ENCODE data around the gene TMEM59L.

DNA sequence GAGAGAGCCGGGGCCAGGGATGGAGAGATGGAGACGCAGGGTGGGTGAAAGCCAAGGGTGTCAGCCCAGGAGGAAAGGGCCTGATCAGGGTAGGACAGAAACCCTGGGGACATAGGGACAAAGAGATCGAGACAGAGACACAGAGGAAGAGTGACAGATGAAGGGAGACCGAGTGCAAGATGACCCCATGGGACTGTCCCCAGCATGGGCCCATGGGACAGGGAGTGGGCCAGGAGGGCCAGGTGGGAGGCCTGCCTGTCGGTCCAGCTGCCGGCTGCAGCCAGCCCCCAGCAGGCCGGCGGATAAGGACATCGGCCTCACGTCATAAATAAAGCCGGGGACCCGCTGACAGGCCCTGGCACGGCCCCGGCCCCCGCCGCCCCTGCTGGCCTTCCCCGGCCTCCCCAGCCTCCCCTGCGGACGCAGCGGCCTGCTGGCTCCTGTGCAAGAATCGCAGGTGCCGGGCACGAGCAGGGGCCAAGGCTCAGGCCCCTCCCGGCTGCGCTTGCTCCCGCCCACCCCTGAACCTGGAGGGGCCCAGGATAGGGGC, 17.8 kb upstream of the TMEM59L start:
- TF ChIP-seq, protein P1, sequence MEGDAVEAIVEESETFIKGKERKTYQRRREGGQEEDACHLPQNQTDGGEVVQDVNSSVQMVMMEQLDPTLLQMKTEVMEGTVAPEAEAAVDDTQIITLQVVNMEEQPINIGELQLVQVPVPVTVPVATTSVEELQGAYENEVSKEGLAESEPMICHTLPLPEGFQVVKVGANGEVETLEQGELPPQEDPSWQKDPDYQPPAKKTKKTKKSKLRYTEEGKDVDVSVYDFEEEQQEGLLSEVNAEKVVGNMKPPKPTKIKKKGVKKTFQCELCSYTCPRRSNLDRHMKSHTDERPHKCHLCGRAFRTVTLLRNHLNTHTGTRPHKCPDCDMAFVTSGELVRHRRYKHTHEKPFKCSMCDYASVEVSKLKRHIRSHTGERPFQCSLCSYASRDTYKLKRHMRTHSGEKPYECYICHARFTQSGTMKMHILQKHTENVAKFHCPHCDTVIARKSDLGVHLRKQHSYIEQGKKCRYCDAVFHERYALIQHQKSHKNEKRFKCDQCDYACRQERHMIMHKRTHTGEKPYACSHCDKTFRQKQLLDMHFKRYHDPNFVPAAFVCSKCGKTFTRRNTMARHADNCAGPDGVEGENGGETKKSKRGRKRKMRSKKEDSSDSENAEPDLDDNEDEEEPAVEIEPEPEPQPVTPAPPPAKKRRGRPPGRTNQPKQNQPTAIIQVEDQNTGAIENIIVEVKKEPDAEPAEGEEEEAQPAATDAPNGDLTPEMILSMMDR (IDR thresholded peaks at IDR 0.05): no peak
- no peak for TF ChIP-seq POLR2A (IDR thresholded peaks at IDR 0.05)
- no peak for TF ChIP-seq EP300 (IDR thresholded peaks at IDR 0.05)
- TF ChIP-seq POLR2AphosphoS5 (IDR thresholded peaks at IDR 0.05): no peak
